GM21528 (cell line): Measurements from ENCODE around the gene EPM2AIP1.
"Not testable (repeated sequence)": the region's sequence is repeated elsewhere in the genome, so short reads cannot be mapped to it uniquely, and the experiment has no call there.

Experiments
- ATAC-seq: cut with Tn5 transposase; IDR thresholded peaks from one replicate; pipeline ENCODE4 v1.9.1; 2021; ENCODE audit warnings: mild to moderate bottlenecking, moderate library complexity; ENCODE audit not compliant: unreplicated experiment, low FRiP score

The EPM2AIP1 gene

DNA sequence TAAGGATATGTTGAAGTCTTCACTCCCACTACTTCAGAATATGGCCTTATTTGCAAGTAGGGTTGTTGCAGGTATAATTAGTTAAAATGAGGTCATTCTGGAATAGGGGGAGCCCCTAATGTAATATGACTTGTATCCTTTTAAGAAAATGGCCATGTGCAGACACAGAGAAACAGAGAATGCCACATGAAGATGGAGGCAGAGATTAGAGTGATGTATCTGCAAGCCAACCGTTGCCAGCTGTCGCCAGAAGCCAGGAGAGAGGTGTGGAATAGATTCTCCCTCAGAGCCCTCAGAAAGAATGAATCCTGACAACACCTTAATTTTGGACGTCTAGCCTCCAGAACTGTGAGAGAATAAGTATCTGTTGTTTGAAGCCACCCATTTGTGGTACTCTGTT lies 36.8 kb downstream of the EPM2AIP1 start:
- no peak for ATAC-seq

DNA sequence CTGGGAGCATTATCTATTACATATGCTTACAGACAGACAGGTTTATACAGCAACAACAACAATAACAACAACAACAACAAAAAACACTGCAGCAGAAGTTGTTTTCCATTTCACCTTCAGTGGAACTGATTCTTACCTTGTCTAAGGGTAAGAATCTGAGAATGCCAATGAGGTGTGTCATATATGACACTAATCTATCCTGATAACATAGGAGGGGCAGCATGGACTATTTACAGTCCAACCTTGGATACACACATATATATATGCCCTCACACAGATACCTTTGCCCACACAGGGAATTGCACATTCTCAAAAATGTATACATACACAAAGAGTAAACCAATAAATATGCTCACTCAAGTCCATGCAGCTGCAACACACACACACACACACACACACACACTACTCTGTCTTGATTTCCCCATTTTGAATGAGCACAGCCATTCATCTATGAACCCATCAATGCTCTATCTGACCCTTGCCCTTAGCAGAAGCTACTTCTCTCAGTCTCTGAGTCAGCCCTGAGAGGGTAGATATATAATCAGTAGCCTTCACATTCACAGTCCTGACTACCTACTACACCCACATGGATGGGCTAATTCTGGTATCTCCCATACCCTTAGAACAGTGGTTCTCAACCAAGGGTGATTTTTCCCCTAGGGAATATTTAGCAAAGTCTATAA lies 38.3 kb downstream of the EPM2AIP1 start:
- ATAC-seq: no peak

DNA sequence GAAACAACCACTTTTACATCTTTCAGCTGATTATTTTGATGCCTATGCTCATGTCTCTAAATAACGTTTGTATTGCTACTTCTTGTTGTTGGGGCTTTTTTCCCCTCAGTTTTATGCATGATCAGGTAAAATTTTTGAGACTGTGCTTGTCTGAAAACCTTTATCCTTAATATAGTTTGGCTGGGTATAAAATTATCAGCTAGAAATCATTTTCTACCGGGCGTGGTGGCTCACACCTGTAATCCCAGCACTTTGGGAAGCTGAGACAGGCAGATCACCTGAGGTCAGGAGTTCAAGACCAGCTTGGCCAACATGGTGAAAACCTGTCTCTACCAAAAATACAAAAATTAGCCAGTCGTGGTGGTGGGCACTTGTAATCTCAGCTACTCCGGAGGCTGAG lies 45.1 kb downstream of the EPM2AIP1 start:
- not testable (repeated sequence) for ATAC-seq

DNA sequence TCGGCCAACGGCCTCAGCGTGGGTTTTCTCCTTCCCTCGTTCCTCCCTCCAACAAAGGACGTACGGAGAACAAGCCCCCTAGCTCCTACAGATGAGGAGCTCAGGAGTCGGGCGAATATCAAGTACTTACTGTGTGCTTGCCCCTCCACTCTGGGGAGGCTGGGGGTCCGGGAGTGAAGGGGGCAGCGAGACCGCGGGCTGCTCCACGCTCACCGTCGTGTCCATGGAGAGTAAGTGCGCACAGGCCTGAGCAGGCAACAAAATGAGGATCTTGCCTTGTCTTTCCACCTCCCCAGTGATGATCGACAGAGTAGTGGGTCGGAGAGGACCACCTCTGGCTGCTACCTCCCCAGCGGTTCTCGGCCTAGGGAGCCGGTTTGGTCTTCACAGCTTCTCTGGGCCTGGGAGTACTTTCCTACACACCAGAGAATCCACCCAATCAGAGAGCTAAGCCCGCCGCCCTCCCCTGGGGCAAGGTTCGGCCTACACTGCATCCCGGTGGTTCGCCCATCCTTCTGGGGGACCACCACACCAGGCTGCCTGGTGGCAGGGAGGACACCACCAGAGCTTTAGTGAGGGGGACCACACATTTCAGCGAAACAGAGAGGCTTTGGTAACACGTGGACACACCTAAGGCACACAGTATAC lies 47.5 kb downstream of the EPM2AIP1 start:
- ATAC-seq: no peak

DNA sequence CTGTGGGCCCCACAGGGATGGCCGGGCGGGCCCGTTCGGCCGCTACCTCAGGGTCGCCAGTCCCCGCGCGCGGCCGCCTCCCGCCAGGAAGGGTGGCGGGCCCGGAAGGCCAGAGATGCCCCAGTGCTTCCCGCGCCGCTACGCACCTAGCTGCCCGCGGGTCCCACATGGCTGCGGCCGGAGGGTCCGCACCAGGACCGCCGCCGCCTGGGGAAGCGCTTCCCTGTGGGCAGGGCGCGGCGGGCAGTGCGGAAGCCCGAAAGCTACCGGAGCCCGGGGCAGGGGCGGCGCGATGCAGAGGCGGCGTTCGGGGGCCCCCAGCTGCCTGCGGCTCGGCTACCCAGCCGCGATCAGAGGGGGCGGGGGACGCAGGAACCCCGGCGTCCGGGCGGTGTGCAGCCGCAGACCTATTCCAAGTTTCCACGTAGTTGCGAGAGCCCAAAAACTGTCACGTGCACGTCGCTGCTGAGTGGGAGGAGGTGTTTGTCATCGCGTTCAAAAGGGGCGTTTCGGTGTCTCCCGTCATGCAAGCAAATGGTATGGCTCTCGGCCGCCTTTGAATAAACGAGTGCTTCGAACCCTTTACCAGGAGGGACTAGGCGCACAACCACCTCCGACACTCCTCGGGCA lies 48.2 kb downstream of the EPM2AIP1 start, which contains the start of gene TRANK1:
Gene TRANK1 (minus strand): TSS at position 414 of the 630 bp plus-strand sequence. CDS start 245 bp downstream, at position 169.
- ATAC-seq: peak; percentile 77

DNA sequence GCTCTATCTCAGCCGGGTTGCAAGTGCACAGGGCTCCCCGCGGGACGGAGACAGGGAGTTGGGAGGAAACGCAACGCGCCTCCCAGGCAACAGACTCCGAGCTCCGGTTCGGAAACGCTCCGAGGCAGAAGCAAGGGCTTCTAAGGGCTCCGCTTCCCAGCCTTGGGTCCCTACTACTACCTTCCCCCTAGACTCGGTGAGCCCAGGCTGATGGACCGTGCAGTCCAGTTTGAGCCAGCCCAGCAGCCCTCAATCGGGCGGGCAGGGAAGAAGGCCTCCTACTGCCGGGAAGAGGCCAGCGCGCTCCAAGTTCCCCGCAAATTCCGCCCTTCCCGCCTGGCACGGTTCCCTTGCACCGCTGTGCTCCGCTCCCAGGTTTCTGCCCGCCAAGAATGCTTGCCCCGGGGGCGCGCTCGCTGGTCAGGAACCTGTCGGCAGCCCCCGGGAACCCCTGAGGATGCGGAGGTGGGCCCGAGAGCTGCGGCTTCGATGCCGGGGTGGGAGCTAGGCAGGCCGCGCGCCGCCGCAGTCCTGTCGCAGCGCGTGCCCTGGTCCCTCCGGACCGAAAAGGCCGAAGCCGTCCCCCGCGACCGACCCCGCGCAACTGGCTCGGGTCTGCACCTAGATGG lies 48.8 kb downstream of the EPM2AIP1 start:
- peak; percentile 67 for ATAC-seq

DNA sequence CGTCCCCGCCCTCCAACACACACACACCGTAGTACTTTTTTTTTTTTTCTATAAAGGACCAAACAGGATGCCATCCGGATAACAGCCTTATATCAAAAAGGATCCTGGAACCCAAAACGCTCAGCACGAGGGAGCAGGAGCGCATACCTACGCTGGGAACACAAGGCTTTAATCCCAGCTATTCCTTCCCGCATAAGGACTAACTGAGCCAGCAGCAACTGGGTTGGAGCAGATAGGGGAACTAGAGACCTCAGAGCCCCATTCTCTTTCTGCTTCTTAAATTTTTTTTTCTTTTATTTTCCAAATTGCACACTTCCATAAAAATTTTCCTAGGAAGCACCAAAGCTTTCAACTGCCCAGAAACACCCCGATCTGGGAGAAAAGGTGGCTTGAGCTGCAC lies 49.3 kb downstream of the EPM2AIP1 start:
- no peak for ATAC-seq

DNA sequence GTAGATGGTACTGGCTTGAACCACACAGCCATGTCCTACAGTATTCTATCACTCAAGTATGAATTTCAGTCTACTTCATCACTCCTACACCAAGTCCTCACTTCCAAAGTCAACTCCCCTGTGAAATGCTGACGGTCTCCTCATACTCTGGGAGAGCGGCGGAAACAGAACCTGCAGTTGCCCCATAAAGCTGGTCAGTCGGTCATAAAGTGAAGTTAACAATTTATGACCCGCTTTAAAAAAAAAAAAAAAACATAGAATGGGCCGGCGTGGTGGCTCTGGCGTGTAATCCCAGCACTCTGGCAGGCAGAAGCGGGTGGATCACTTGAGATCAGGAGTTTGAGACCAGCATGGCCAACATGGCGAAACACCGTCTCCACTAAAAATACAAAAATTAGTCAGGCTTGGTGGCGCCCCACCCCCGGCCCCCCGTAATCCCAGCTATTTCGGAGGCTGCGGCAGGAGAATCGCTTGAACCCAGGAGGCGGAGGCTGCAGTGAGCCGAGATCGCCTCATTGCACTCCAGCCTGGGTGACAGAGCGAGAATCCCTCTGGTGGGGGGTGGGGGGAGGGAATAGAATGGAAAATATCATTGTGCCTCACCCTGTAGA lies 50.2 kb downstream of the EPM2AIP1 start:
- no peak for ATAC-seq

DNA sequence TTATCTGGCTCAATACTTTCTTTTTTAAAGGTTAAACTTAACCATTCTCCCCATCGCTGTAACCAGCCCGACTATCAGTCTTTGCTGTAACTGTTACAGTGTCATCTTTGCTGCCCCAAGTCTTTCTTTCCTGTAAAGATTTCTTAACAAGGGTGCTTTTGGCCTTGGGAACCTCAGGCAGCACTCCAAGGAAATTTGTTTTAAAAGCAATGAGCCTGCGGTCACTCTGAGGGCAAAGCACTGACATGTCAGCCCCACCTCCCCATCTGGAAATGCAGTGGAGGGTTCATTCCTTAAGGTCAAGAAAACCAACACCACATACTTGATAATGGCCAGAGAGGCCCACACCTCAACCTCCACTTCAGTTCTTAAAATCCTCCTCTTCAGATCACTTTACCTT lies 51.3 kb downstream of the EPM2AIP1 start:
- no peak for ATAC-seq

DNA sequence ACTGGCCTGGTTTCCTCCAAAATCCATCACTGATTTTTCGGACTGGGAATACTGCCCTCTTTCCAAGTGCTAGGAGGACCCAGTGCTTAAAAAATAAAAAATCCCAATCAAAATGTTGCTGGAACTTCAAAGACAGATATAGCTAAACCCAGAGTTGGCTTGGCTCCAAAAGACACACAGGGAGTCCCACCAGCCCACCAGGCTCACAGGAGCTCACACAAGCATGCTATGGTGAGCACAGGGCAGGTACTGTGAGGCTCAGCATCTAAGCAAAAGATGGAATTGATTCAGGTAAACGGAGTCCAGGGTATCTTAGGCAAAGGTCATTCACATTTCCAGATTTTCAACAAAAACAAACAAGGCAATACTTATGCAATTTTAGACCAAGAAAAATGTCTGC lies 51.8 kb downstream of the EPM2AIP1 start:
- no peak for ATAC-seq

DNA sequence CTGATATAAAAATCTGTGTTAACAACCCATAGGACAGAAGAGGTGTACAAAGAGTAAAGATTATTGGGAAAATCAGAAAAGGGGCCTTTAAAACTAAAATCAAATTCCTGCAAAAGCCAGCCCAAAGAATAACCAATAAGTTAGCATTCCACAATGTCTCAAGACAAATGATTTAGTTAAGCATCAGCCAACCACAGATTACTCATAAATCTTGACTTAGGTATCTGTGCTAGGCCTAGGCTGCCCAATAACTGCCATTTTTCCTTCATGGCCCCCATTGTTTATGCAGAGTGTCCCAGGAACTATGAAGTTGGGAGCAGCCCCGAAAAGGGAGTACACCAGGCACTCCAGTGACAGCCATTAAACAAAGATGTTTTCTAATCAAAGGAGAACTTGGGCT lies 55.4 kb downstream of the EPM2AIP1 start:
- no peak for ATAC-seq
